Hepatocyte (in vitro differentiated cells): ENCODE data around the gene DLGAP4. TPM values are rescaled to one million over a fixed set of nuclear protein-coding genes. Genes with fewer than 3 reads are reported as not detected.

ENCODE experiments used
- DNase-seq: peaks from one replicate; pipeline ENCODE4 v3.0.0-alpha.2; 2016; ENCODE audit warnings: low spot score
- H2AFZ ChIP-seq: fragments of 200-600 bp; sonication (generic); 2 replicates; pipeline ENCODE4 v1.6.0; 2016; ENCODE audit warnings: antibody characterized with exemption, mild to moderate bottlenecking
- H3K27ac ChIP-seq: fragments of 200-600 bp; sonication (generic); 2 replicates; pipeline ENCODE4 v1.5.1; 2016; ENCODE audit warnings: mild to moderate bottlenecking
- H3K27me3 ChIP-seq: fragments of 200-600 bp; sonication (generic); 2 replicates; pipeline ENCODE4 v1.6.1; 2016
- H3K36me3 ChIP-seq: fragments of 200-600 bp; sonication (generic); replicated peaks from 2 replicates; pipeline ENCODE4 v1.5.1; 2016; ENCODE audit warnings: low read depth; ENCODE audit not compliant: insufficient read depth
- H3K4me1 ChIP-seq: fragments of 200-600 bp; sonication (generic); 2 replicates; pipeline ENCODE4 v1.5.1; 2016; ENCODE audit warnings: mild to moderate bottlenecking, moderate library complexity; ENCODE audit not compliant: insufficient read depth
- H3K4me2 ChIP-seq: fragments of 200-600 bp; sonication (generic); 2 replicates; pipeline ENCODE4 v1.6.0; 2016
- H3K4me3 ChIP-seq: fragments of 200-600 bp; sonication (generic); 2 replicates; pipeline ENCODE4 v1.5.1; 2016; ENCODE audit warnings: mild to moderate bottlenecking
- H3K79me2 ChIP-seq: fragments of 200-600 bp; sonication (generic); 2 replicates; pipeline ENCODE4 v1.6.0; 2017; ENCODE audit warnings: mild to moderate bottlenecking
- H3K9me2 ChIP-seq: fragments of 200-600 bp; sonication (generic); replicated peaks from 2 replicates; pipeline ENCODE4 v1.6.0; 2017; ENCODE audit warnings: mild to moderate bottlenecking; ENCODE audit not compliant: insufficient read depth
- H3K9me3 ChIP-seq: fragments of 200-600 bp; sonication (generic); 2 replicates; pipeline ENCODE4 v1.5.1; 2016; ENCODE audit warnings: low read depth, mild to moderate bottlenecking
- H4K20me1 ChIP-seq: fragments of 200-600 bp; sonication (generic); 2 replicates; pipeline ENCODE4 v1.6.0; 2016; ENCODE audit warnings: mild to moderate bottlenecking; ENCODE audit not compliant: insufficient read depth, poor library complexity, severe bottlenecking
- CTCF ChIP-seq: fragments of 200-600 bp; sonication (generic); IDR thresholded peaks from 2 replicates; pipeline ENCODE4 v1.5.1; 2016; ENCODE audit warnings: antibody characterized with exemption, mild to moderate bottlenecking; ENCODE audit not compliant: poor library complexity
- EZH2 ChIP-seq: fragments of 200-600 bp; sonication (generic); IDR thresholded peaks from 2 replicates; pipeline ENCODE4 v1.6.1; 2016; ENCODE audit warnings: antibody characterized with exemption, mild to moderate bottlenecking, borderline replicate concordance
- EZH2phosphoT487 ChIP-seq: fragments of 200-600 bp; sonication (generic); IDR thresholded peaks from one replicate; pipeline ENCODE4 v1.6.1; 2018; ENCODE audit warnings: antibody characterized with exemption, mild to moderate bottlenecking, low read depth, moderate library complexity; ENCODE audit not compliant: unreplicated experiment, severe bottlenecking
- WGBS: methylation state at CpG from one replicate; pipeline ENCODE4 v1.1.6; 2016; ENCODE audit warnings: low lambda C conversion rate; ENCODE audit errors: missing lambda C conversion rate; 5-methylcytosine and 5-hydroxymethylcytosine counted together
- polyA plus RNA-seq: library from polyadenylated mRNA; unstranded; fragments of >200 nt; fragmentation: Nextera tagmentation; extraction: Ambion mirVana; gene quantifications from 2 replicates; pipeline ENCODE4 v1.2.1, GENCODE V29; 2016
- total RNA-seq: library from RNA; depleted of rRNA; stranded (reverse); fragments of >200 nt; gene quantifications from 2 replicates; pipeline ENCODE4 v1.2.3, GENCODE V29; 2014

DLGAP4 gene
- total and polyA plus RNA-seq, 2 experiments from 2014 or later, result 16.5 to 39.4 TPM

GRCh38 chr20:36351937-36352336, 45.8 kb downstream of the DLGAP4 start:
- TF ChIP-seq EZH2phosphoT487 (no peak), CTCF (no peak), EZH2 (no peak)
- H2AFZ ChIP-seq, result no peak overlapping the region
- whole genome bisulfite sequencing, result 90% methylated on average over 6 of the region's 6 CpGs

GRCh38 chr20:36352843-36353553, 46.9 kb downstream of the DLGAP4 start:
- Histone ChIP-seq H3K4me2 (no peak overlapping the region), H3K9me3 (no peaks in the 10 kb centered on the region), H3K4me3 (no peak overlapping the region), H3K27ac (no peak overlapping the region), H3K27me3 (no peaks in the 10 kb centered on the region), H3K4me1 (no peaks in the 10 kb centered on the region), H3K79me2 (no peaks in the 10 kb centered on the region), H3K36me3 (no peaks in the 10 kb centered on the region), H2AFZ (no peak overlapping the region), H4K20me1 (no peaks in the 10 kb centered on the region), H3K9me2 (no peaks in the 10 kb centered on the region)
- TF ChIP-seq CTCF (no peak), EZH2phosphoT487 (no peak), EZH2 (no peak)
- DNase-seq, result peak; percentile 33
- WGBS, result 77% methylated on average over 9 of the region's 11 CpGs

More at GRCh38 chr20:36351937-36352336, 45.8 kb downstream of the DLGAP4 start:
- Histone ChIP-seq H3K9me2 (no peaks in the 10 kb centered on the region), H3K27me3 (no peaks in the 10 kb centered on the region), H3K9me3 (no peaks in the 10 kb centered on the region), H3K79me2 (no peaks in the 10 kb centered on the region), H4K20me1 (no peaks in the 10 kb centered on the region), H3K4me1 (no peaks in the 10 kb centered on the region), H3K36me3 (no peaks in the 10 kb centered on the region), H3K27ac (no peak overlapping the region), H3K4me3 (no peak overlapping the region), H3K4me2 (no peak overlapping the region)
- DNase-seq, result no peak

GRCh38 chr20:36353740-36354139, 47.6 kb downstream of the DLGAP4 start:
- TF ChIP-seq EZH2, result no peak
- no peak for TF ChIP-seq CTCF
- no peak for TF ChIP-seq EZH2phosphoT487
- no peak overlapping the region for H3K27ac ChIP-seq
- H3K9me3 ChIP-seq, result no peaks in the 10 kb centered on the region
- DNase-seq, result no peak
- no peaks in the 10 kb centered on the region for H3K9me2 ChIP-seq
- H3K79me2 ChIP-seq, result no peaks in the 10 kb centered on the region
- no peak overlapping the region for H2AFZ ChIP-seq
- H3K27me3 ChIP-seq, result no peaks in the 10 kb centered on the region
- H3K36me3 ChIP-seq, result no peaks in the 10 kb centered on the region
- H3K4me2 ChIP-seq, result no peak overlapping the region
- no peak overlapping the region for H3K4me3 ChIP-seq
- H3K4me1 ChIP-seq, result no peaks in the 10 kb centered on the region
- WGBS, result 77% methylated on average over 9 of the region's 9 CpGs
- no peaks in the 10 kb centered on the region for H4K20me1 ChIP-seq
